Adrenal gland (tissue), 5 donors: ENCODE results near the gene RIMS3.

ENCODE experiments used
- POLR2A ChIP-seq, 2 donors: fragments of 450-650 bp; IDR thresholded peaks; one replicate each; pipeline ENCODE4 v1.6.1; 2017; ENCODE audit warnings: antibody characterized with exemption in 2 of 2, mild to moderate bottlenecking in 2 of 2, moderate library complexity in 1 of 2
- TF ChIP-seq, protein P1 (sequence below), 6 experiments: fragments of 450-650 bp in 4 of 6; fragments of 200-600 bp in 2 of 6; sonication (generic) in 1 of 6; IDR thresholded peaks; 1 replicate in 5 of 6; 2 replicates in 1 of 6; pipeline versions ENCODE4 v1.5.1 to v1.8.0; 2016 to 2021; ENCODE audit warnings: antibody characterized with exemption in 6 of 6, mild to moderate bottlenecking in 2 of 6, moderate library complexity in 1 of 6
- donor health status: DM: no; HTN: no; CAD: no.

DNA sequence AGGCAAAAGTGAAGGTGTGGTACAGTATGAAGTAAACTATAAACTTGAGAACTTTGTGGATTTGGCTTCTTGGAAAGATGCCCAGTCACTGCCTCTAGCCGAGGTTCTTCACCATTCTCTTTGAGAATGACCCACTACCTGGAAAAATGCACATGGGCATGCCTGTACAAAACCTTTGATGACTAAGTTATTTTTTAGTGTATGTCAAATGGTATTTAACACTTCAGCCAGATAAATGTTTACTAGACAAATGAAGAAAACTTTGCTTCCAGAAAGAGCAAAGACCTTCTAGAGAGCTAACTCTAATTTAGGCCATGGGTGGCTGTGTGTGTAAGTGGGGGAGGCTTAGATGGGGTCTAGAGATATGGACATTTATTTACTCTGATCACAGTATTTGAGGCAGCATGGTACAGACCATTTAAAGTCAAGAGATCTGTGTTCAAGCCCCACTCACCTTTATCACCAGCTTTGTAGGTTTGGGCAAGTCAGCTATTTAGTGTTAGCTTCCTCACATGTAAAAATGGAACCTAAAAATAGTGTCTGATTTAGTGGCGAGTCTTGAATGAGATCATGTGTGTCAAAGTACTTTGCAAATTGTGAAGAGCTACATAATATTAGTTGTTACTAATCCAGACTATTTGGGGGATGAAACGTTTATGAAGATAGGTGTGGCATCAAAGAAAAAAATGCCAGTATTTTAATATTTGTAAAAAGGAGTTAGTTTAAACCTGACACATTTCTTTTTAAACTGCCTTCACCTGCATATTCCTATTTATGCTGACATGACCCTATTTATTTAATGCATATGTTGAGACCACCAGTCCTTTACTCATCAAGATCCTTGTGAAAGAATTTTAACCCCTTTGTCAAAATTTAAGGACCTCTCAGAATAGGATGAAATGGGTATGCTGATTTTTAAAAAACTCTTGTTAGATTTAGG lies 46.3 kb upstream of the RIMS3 start:
- TF ChIP-seq, protein P1, sequence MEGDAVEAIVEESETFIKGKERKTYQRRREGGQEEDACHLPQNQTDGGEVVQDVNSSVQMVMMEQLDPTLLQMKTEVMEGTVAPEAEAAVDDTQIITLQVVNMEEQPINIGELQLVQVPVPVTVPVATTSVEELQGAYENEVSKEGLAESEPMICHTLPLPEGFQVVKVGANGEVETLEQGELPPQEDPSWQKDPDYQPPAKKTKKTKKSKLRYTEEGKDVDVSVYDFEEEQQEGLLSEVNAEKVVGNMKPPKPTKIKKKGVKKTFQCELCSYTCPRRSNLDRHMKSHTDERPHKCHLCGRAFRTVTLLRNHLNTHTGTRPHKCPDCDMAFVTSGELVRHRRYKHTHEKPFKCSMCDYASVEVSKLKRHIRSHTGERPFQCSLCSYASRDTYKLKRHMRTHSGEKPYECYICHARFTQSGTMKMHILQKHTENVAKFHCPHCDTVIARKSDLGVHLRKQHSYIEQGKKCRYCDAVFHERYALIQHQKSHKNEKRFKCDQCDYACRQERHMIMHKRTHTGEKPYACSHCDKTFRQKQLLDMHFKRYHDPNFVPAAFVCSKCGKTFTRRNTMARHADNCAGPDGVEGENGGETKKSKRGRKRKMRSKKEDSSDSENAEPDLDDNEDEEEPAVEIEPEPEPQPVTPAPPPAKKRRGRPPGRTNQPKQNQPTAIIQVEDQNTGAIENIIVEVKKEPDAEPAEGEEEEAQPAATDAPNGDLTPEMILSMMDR (IDR thresholded peaks at IDR 0.05), result no peak
- no peak for TF ChIP-seq POLR2A (IDR thresholded peaks at IDR 0.05)
